NOMO-1 (cell line): Measurements from ENCODE around the gene MAGI2.

Experiments used
- DNase-seq, 2 experiments: peaks; one replicate each; lab custom pipeline; 2025; ENCODE audit not compliant: unreplicated experiment in 2 of 2; lab: John Stamatoyannopoulos, UW

MAGI2 gene

GRCh38 chr7:78842068-78842467, 611.4 kb downstream of the MAGI2 start:
- no peak for DNase-seq

- no peak for DNase-seq
Measured at GRCh38 chr7:78835897-78836296, 617.6 kb downstream of the MAGI2 start.

GRCh38 chr7:78828317-78828716, 625.1 kb downstream of the MAGI2 start:
- DNase-seq = no peak

DNA sequence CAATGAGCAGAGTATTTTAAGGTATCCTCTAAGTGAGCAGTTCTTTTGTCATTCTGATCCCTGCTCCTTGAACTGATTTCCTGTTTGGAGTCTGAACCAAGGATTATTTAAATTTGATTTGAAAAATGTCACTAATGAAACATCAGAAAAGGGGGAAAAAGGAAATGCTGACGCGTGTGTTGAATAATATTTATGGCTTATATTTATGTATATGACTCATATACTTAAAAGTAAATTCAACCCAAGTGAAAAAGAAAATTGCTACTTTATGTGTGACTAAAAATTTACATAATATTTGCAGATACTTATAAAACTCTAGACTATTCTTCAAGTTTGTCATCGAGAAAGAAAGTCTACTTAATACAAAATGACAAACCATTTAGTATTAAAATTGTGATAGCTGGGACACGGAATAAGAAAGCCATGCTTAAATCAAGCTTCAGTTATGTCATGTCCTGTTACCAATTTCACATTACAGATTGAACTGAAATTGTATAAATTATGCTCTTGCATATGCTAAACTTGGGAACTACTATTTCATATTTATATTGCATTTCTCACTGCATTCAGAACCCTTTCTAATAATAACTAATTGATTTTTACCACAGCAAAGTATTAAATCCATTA, 649.9 kb downstream of the MAGI2 start:
- no peak for DNase-seq

GRCh38 chr7:78794101-78794500, 659.4 kb downstream of the MAGI2 start:
- no peak for DNase-seq

DNA sequence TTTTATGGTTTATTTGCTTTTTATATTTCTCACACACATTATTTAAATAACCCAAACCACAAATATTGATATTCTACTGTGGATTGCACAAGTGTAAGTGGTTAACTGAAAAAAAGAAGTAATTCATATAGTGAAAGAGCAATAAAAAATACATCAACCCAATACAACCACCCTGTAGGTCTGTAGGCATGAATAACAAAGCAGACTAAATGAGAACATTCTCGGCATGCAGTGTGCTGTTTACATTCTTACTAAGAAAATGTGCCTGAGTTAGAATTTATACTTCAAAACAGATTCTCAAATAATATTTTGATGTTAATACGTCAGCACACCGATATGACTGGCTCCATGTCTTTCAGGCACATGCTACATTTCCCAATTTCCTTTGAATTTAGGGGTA, 660.8 kb downstream of the MAGI2 start:
- DNase-seq = no peak

GRCh38 chr7:78792006-78792405, 661.5 kb downstream of the MAGI2 start:
- no peak for DNase-seq

DNA sequence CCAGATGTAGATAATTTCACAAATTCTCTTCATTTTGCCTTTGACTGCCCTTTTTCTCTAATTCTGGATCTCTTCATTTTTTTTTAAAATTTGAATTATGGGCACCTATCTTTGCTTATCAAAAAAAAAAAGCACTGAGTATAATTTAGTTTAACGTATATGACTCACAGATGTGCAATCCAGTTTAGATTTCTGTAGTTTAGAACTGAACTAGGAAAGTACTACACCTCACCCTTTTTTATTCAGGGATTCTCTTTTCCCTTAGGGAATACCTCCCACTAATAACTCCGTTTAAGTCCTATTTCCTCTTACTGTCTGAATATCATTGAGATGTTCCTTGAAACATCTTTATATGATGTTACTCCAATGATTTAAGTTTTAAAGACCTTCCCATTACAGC, 665.0 kb downstream of the MAGI2 start:
- no peak for DNase-seq

GRCh38 chr7:78787854-78788253, 665.6 kb downstream of the MAGI2 start:
- DNase-seq = no peak

DNA sequence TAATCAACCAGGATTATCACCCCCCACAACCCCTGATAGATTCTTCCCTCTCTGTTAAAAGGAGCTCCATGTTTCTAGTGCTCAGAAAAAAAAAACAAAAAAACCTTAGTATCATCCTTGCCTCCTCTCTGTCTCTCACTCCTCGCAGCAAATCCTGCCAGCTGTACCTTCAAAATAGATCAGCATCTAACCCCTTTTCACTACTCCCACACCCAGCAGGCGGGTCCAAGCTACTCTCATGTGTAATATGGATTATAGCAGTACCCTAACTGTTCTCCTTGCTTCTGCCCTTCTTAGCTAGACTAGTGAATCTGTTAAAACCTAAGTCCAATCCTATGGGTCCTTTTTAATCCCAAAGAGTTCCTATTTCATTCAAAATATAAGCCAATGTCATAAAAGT, 667.4 kb downstream of the MAGI2 start:
- no peak for DNase-seq

DNA sequence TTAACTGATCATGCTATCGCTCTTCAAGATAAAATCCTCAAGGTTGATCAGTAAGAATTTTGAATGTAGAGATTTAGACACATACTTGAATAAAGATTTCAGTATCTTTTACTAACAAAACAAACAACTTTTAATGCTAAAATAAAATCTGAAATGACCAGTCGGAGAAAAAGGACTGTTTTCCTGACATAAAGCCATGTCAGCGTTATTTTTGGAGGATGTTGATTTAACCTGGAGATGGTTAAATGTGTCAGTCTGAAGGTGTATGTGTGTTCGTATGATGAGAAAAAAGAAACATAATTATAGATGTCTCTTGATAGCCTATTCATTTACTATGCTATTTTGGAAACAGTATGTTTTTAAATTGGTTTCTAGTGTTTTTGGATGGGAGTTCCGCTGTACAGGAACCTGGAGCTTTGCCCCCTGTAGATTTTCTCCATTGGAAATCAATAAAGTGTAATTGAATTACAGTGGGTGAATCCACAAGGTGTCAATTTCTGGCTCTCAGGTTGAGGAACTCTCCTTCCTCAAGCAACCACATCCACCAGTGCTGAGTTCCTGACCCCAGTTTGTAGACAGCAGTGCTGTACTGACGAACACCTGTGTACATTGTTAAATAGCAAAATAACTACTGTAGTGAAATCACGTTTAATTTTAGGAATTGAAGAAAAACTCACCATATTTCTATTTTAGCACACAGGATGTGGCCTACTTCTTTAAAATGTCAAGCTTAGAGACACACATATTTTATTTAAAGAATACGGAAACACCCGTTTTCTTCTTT, 670.1 kb downstream of the MAGI2 start:
- no peak for DNase-seq

DNA sequence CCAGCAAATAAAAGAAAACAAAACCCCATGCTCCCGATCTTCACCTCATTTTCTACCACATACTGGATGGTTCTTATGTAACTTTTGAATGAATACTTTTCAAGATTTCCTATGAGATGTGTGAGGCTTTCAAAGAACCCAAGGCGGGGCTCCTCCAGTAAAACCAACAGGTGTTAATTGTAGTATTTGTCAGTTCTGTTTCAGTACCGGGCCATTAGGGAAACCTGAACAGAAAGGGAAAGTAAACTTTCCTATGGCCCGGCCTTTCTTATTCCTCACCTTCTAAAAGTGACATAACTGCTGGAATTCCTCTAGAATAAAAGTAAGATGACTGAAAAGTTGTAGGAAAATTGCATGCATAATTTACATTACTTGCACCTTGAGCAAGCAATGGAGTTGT, 672.9 kb downstream of the MAGI2 start:
- DNase-seq = no peak

GRCh38 chr7:78779788-78780187, 673.7 kb downstream of the MAGI2 start:
- DNase-seq = no peak

- no peak for DNase-seq
Measured at GRCh38 chr7:78777829-78778228, 675.6 kb downstream of the MAGI2 start.

DNA sequence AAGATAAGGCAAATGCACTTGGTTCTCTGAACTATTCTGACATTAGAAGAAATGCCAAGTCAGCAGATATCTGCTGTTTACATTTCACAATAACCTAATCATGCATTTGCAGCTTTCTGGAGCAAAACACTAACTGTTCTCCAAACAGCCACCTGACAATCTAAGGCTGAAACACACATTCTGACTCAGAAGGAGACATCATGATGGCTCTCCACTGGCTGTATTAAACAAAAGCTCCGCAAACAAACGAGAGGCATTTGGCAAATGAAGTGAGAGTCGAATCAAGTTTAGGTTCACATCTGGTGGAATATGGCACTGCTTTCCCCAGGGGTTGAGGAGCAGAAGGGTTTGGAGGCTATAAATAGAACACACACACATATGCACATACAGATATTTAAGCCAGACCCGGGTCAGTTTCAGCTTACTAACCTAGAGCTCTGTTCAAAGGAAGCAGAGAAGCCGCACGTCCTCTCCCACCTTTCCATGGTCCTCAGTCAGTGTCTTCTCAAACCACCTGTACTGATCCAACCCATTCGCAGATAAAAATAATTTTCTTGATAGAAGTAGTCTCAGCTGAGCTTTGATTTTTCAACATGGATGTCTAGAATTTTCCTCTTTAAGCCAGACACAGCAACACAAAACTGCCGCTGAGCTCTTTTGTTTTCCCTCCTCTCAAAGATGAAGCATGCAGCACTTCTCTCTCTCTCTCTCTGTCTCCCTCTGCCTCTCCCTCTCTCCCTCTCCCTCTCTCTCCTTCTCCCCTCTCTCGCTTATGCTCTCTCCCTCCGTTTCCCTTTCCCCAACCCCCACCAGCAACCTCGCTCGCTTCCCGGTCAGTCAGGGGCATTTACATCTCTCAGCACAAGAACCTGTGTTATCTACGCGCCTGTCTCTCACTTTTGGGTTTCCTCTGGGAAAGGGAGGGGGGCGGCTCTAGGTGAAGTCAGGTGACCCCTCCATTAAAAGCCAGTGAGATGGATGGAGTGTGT, 682.8 kb downstream of the MAGI2 start:
- no peak for DNase-seq

DNA sequence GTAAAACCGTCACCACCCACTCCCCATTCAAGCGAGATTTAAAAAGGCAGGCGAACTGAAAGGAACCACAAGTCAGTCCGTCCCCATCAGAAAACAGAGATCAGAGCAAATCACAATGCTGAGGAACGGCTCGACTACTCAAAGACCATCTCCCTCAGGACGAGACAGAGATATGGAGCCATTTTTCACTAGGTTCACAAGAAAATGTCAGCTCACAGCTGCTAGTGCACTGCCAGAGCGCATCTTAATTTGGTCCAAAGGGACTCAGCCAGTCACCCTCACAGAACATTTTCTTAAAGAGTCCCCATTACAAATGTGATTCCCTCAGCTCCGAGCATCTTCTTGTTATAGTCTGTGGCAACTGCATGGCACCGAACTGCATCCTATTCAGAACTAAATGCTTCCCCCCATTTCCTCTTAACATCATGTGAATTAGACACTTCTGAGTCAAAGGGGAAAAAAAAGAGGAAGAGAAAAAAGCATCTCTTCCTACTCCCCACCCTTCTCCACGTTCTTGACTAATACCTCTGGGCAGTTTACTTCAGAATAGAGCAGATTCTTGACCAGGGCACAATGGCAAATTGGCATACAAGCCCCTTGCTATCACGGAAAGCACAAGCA, 683.9 kb downstream of the MAGI2 start:
- DNase-seq = peak; percentile 36 to 50

DNA sequence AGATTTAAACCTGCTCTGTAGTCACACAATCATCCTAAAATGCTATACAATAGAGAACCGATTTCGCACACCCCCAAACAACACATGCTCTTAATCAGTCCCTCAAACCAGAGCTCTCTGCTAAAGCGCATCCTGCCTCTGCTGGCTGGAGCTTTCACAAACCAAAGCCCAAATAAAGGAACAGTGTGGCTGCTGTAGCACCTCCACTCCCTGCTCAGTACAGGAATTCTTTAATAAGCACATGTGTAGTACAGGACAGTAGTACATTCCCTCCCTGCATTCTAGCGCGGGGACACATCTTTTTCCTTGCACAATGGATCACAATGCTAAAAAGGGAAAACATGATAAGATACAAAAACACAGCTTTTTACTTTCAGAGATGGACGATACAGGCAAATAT, 684.6 kb downstream of the MAGI2 start:
- no peak for DNase-seq

DNA sequence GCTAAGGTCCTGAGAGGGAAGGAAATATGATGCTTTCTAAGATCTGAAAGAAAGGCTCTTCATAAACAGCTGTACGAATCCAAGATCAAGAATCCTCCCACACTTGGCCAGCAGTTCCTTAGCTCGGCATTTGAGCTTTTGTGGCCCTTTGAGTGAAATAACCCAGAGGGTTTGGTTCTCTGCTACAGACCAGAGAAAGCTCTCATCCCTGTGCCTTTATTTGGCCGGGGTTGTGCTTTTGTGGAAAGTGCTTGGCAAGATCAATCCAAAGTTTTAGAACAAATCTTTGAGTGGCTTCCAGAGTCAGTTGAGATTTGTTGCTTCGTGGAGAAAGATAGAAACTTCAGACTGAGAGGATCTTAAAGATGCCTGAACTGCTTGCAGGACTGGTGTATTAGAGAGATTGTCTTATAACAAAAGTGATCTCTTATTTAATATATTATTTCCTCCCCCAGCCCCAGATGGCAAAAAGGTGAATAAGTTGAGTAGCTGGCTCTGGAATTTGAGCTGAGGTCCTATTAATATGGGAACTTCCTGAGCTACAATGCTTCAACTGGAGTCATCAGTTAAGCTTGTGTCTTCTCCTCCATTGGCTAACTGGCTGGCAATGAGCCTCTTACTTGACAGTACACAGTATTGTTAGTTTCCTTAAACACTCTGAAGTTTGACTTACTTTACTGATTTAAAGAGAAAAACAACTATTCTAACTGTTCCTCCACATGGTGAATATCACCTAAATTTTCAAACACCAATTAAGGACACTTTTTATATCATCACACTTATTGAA, 687.3 kb downstream of the MAGI2 start:
- no peak for DNase-seq

GRCh38 chr7:78764571-78764970, 688.9 kb downstream of the MAGI2 start:
- DNase-seq = no peak

- DNase-seq = no peak
Measured at GRCh38 chr7:78762625-78763024, 690.8 kb downstream of the MAGI2 start.
